Activated CD8-positive, alpha-beta T cell treated with anti-CD3 and anti-CD28 coated beads for 36 hours (primary cell): ENCODE measurements around the gene OR10A4. TPM values are rescaled to one million over a fixed set of nuclear protein-coding genes. Genes with fewer than 3 reads are reported as not detected.

Source experiments
- ATAC-seq: fragments of 200-7000 bp; cut with Tn5 transposase; one replicate; pipeline ENCODE4 v1.10.0; 2021; ENCODE audit warnings: mild to moderate bottlenecking, moderate library complexity
- CTCF ChIA-PET: fragments of 350-600 bp; sonication (Branson Sonifier 250); formaldehyde crosslinking; loops from one replicate; lab custom pipeline; 2021; ENCODE audit warnings: antibody characterized with exemption; lab: Charles Lee
- POLR2A ChIA-PET: fragments of 350-600 bp; sonication (Branson Sonifier 250); formaldehyde crosslinking; loops from one replicate; lab custom pipeline; 2021; ENCODE audit warnings: antibody characterized with exemption; lab: Charles Lee
- DNase-seq: peaks from one replicate; pipeline ENCODE4 v3.0.0-alpha.2; 2020
- H3K27ac Mint-ChIP-seq: one replicate; pipeline ENCODE4 v1.8.0; 2021; ENCODE audit warnings: mild to moderate bottlenecking, mixed read lengths
- H3K27me3 Mint-ChIP-seq: one replicate; pipeline ENCODE4 v1.8.0; 2021; ENCODE audit warnings: mixed read lengths
- H3K36me3 Mint-ChIP-seq: one replicate; pipeline ENCODE4 v1.8.0; 2021; ENCODE audit warnings: low read depth, mixed read lengths
- H3K4me1 Mint-ChIP-seq: one replicate; pipeline ENCODE4 v1.8.0; 2021; ENCODE audit warnings: low read depth, mixed read lengths
- H3K4me3 Mint-ChIP-seq: one replicate; pipeline ENCODE4 v1.8.0; 2021; ENCODE audit warnings: mild to moderate bottlenecking, moderate library complexity, mixed read lengths
- H3K9me3 Mint-ChIP-seq: one replicate; pipeline ENCODE4 v1.8.0; 2021; ENCODE audit warnings: mixed read lengths
- CTCF ChIP-seq: fragments of 200-600 bp; IDR thresholded peaks from one replicate; pipeline ENCODE4 v1.8.0; 2022; ENCODE audit warnings: antibody characterized with exemption, mild to moderate bottlenecking
- intact Hi-C: fragments of 100-400 bp; cut with micrococcal nuclease; formaldehyde crosslinking; loops from one replicate; pipeline ENCODE4 v1.10.0; 2022
- total RNA-seq, 2 experiments: library from RNA; stranded (reverse); gene quantifications; one replicate each; pipeline ENCODE4 v1.2.3, GENCODE V29; 2021

Gene OR10A4
- not detected for total RNA-seq

- CTCF ChIA-PET = interaction anchor here (1.4 kb wide), 1 partner anchor 23 kb away, joined by 3 read pairs; no protein-coding TSS in a partner anchor
- H3K4me1 Mint-ChIP-seq = no peaks in the 10 kb centered on the region
- peaks cover 9% of the 10 kb centered on the region for H3K27me3 Mint-ChIP-seq
- POLR2A ChIA-PET = no interaction called here
- no peaks in the 10 kb centered on the region for H3K9me3 Mint-ChIP-seq
- no peaks in the 10 kb centered on the region for H3K36me3 Mint-ChIP-seq
- intact Hi-C loops = no loop called here
- no peak within 1 kb of the TSS for H3K4me3 Mint-ChIP-seq
- no peak for DNase-seq
- no peak for TF ChIP-seq CTCF
- ATAC-seq = no peak
- no peak within 1 kb of the TSS for H3K27ac Mint-ChIP-seq
Measured at GRCh38 chr11:6876325-6876724, at the start of gene OR10A4. OR10A4 (plus strand) TSS chr11:6876625; CDS start chr11:6876648, 23 bp downstream.

GRCh38 chr11:6828103-6828502, 48.3 kb upstream of the OR10A4 start:
- H3K9me3 Mint-ChIP-seq = no peaks in the 10 kb centered on the region
- DNase-seq (no peak), ATAC-seq (no peak)
- POLR2A ChIA-PET = no interaction called here
- no peak overlapping the region for H3K4me3 Mint-ChIP-seq
- H3K36me3 Mint-ChIP-seq = no peaks in the 10 kb centered on the region
- TF ChIP-seq CTCF = no peak
- CTCF ChIA-PET = no interaction called here
- no peak overlapping the region for H3K27ac Mint-ChIP-seq
- intact Hi-C loops = no loop called here
- peaks cover 2% of the 10 kb centered on the region for H3K27me3 Mint-ChIP-seq
- no peaks in the 10 kb centered on the region for H3K4me1 Mint-ChIP-seq

- intact Hi-C loops = no loop called here
- Mint-ChIP-seq H3K27ac (no peak overlapping the region), H3K27me3 (peaks cover 2% of the 10 kb centered on the region), H3K36me3 (no peaks in the 10 kb centered on the region), H3K4me3 (no peak overlapping the region), H3K9me3 (no peaks in the 10 kb centered on the region), H3K4me1 (no peaks in the 10 kb centered on the region)
- no peak for TF ChIP-seq CTCF
- POLR2A ChIA-PET = interaction anchor here (1.4 kb wide), 1 partner anchor 9 kb away, joined by 4 read pairs; no protein-coding TSS in a partner anchor
- ATAC-seq (no peak), DNase-seq (no peak)
- CTCF ChIA-PET = interaction anchor here (2.4 kb wide), 1 partner anchor 21 kb away, joined by 11 read pairs; no protein-coding TSS in a partner anchor
Measured at GRCh38 chr11:6833356-6833755, 43.1 kb upstream of the OR10A4 start.

- ATAC-seq = no peak
- POLR2A ChIA-PET = interaction anchor here (1.4 kb wide), 1 partner anchor 10 kb away, joined by 4 read pairs; no protein-coding TSS in a partner anchor
- H3K9me3 Mint-ChIP-seq = no peaks in the 10 kb centered on the region
- intact Hi-C loops = no loop called here
- CTCF ChIA-PET = interaction anchor here (2.4 kb wide), 1 partner anchor 22 kb away, joined by 11 read pairs; no protein-coding TSS in a partner anchor
- H3K27ac Mint-ChIP-seq = no peak overlapping the region
- no peaks in the 10 kb centered on the region for H3K36me3 Mint-ChIP-seq
- DNase-seq = no peak
- no peak for TF ChIP-seq CTCF
- no peaks in the 10 kb centered on the region for H3K4me1 Mint-ChIP-seq
- H3K27me3 Mint-ChIP-seq = peaks cover 2% of the 10 kb centered on the region
- no peak overlapping the region for H3K4me3 Mint-ChIP-seq
Measured at GRCh38 chr11:6834021-6834420, 42.4 kb upstream of the OR10A4 start.

- Mint-ChIP-seq H3K36me3 (no peaks in the 10 kb centered on the region), H3K9me3 (no peaks in the 10 kb centered on the region), H3K27ac (no peak overlapping the region), H3K4me1 (no peaks in the 10 kb centered on the region), H3K4me3 (no peak overlapping the region), H3K27me3 (peaks cover 13% of the 10 kb centered on the region)
- no peak for DNase-seq
- intact Hi-C loops = no loop called here
- TF ChIP-seq CTCF = no peak
- ChIA-PET CTCF (no interaction called here), POLR2A (no interaction called here)
- ATAC-seq = no peak
Measured at GRCh38 chr11:6841694-6842093, 34.7 kb upstream of the OR10A4 start.
